Neural crest cell (in vitro differentiated cells): ENCODE results near the gene MICU1. TPM values are rescaled to one million over a fixed set of nuclear protein-coding genes. Genes with fewer than 3 reads are reported as not detected.
"Not testable (repeated sequence)": the region's sequence is repeated elsewhere in the genome, so short reads cannot be mapped to it uniquely, and the experiment has no call there.

Source experiments
- DNase-seq: peaks from one replicate; pipeline ENCODE4 v3.0.0; 2021; ENCODE audit warnings: low read depth, mixed read lengths, low spot score
- H3K27ac Mint-ChIP-seq: one replicate; pipeline ENCODE4 v1.8.0; 2021; ENCODE audit warnings: mild to moderate bottlenecking, mixed read lengths; ENCODE audit not compliant: unreplicated experiment
- H3K27me3 Mint-ChIP-seq: 2 replicates; pipeline ENCODE4 v1.8.0; 2021; ENCODE audit warnings: low read depth, mild to moderate bottlenecking, mixed read lengths
- H3K36me3 Mint-ChIP-seq: 2 replicates; pipeline ENCODE4 v1.8.0; 2021; ENCODE audit warnings: low read depth, mild to moderate bottlenecking, mixed read lengths
- H3K4me1 Mint-ChIP-seq: 2 replicates; pipeline ENCODE4 v1.8.0; 2021; ENCODE audit warnings: mixed read lengths
- H3K4me3 Mint-ChIP-seq: one replicate; pipeline ENCODE4 v1.8.0; 2021; ENCODE audit warnings: mild to moderate bottlenecking, mixed read lengths
- H3K9me3 Mint-ChIP-seq: 2 replicates; pipeline ENCODE4 v1.8.0; 2021; ENCODE audit warnings: mixed read lengths
- long read RNA-seq: library from polyadenylated mRNA; unstranded; transcript quantifications from one replicate; pipeline ENCODE4 v2.0.0, GENCODE V29; 2020
- total RNA-seq: library from RNA; stranded (reverse); gene quantifications from 2 replicates; pipeline ENCODE4 v1.2.1, GENCODE V29; 2021
- TF ChIP-seq, protein P1 (sequence below): fragments of 200-600 bp; sonication (generic); conservative IDR thresholded peaks from 2 replicates; pipeline ENCODE4 v1.5.0; 2021; ENCODE audit warnings: antibody characterized with exemption, mild to moderate bottlenecking

The MICU1 gene, protein sequence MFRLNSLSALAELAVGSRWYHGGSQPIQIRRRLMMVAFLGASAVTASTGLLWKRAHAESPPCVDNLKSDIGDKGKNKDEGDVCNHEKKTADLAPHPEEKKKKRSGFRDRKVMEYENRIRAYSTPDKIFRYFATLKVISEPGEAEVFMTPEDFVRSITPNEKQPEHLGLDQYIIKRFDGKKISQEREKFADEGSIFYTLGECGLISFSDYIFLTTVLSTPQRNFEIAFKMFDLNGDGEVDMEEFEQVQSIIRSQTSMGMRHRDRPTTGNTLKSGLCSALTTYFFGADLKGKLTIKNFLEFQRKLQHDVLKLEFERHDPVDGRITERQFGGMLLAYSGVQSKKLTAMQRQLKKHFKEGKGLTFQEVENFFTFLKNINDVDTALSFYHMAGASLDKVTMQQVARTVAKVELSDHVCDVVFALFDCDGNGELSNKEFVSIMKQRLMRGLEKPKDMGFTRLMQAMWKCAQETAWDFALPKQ
- total RNA-seq, result 34.1 and 36.9 TPM in 2 replicates
- long read RNA-seq, transcript MICU1-201 (12 exons, 2,383 nt), result major isoform, 12 of 16 reads
- long read RNA-seq, partial matches to known transcripts, result 0 of 16 reads
- long read RNA-seq, other reads (novel, unspliced or antisense), result 3 of 16 reads

DNA sequence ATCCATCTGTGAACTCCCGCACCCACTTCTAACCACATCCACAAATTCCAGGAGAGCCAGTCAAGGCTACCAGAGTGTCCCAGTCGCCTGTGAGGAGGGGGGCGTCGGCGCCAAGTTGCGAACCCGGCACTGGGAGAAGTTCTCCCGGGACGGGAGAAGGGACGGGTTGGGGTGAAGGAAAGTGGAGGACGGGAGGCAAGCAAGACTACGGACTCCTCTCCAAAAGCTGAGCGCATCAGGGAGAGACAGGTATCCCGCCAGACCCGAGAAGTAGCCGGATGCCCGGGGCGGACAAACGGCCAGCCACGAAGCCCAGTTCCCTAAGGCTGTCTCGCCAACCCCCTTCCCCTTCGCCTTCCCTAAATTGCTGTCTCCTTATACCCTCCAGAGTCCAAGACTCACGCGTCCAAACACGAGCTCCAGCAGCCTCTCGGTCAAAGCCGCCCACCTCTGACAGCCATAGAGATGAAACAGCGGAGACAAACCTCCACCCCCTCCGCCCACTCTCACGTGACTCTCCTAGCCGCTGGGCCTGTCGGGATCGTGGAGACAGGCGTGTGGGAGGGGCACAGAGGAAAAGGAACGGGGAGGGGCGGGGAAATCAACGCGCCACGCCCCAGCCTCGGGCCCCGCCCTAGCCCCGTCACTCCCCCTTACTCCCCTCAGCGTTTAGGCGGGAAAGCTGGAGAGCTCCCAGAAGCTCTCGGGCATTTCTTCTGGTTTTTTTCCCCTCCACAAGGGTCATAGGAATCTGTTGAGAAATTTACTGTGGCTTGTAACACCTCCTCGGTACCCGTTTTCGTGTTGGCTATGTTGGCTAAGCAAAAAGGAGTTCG, at the start of gene MICU1:
MICU1 (minus strand) TSS at position 472 of the 836 bp plus-strand sequence. CDS start 59,286 bp downstream, outside the sequence.
- peak; percentile 90 for DNase-seq
- H3K36me3 Mint-ChIP-seq, result no peaks in the 10 kb centered on the region
- H3K4me3 Mint-ChIP-seq, result peak within 1 kb of the TSS; percentile 99
- no peaks in the 10 kb centered on the region for H3K9me3 Mint-ChIP-seq
- H3K27ac Mint-ChIP-seq, result peak within 1 kb of the TSS; percentile 99
- TF ChIP-seq, protein P1, sequence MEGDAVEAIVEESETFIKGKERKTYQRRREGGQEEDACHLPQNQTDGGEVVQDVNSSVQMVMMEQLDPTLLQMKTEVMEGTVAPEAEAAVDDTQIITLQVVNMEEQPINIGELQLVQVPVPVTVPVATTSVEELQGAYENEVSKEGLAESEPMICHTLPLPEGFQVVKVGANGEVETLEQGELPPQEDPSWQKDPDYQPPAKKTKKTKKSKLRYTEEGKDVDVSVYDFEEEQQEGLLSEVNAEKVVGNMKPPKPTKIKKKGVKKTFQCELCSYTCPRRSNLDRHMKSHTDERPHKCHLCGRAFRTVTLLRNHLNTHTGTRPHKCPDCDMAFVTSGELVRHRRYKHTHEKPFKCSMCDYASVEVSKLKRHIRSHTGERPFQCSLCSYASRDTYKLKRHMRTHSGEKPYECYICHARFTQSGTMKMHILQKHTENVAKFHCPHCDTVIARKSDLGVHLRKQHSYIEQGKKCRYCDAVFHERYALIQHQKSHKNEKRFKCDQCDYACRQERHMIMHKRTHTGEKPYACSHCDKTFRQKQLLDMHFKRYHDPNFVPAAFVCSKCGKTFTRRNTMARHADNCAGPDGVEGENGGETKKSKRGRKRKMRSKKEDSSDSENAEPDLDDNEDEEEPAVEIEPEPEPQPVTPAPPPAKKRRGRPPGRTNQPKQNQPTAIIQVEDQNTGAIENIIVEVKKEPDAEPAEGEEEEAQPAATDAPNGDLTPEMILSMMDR, result no peak
- H3K27me3 Mint-ChIP-seq, result no peaks in the 10 kb centered on the region
- H3K4me1 Mint-ChIP-seq, result peaks cover 25% of the 10 kb centered on the region

DNA sequence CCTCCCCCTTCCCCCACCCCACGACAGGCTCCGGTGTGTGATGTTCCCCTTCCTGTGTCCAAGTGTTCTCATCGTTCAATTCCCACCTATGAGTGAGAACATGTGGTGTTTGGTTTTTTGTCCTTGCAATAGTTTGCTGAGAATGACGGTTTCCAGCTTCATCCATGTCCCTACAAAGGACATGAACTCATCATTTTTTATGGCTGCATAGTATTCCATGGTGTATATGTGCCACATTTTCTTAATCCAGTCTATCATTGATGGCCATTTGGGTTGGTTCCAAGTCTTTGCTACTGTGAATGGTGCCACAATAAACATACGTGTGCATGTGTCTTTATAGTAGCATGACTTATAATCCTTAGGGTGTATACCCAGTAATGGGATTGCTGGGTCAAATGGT, 48.3 kb upstream of the MICU1 start:
- DNase-seq, H3K36me3 Mint-ChIP-seq, H3K4me3 Mint-ChIP-seq, H3K27ac Mint-ChIP-seq, H3K4me1 Mint-ChIP-seq, H3K27me3 Mint-ChIP-seq, H3K9me3 Mint-ChIP-seq: not testable (repeated sequence)

DNA sequence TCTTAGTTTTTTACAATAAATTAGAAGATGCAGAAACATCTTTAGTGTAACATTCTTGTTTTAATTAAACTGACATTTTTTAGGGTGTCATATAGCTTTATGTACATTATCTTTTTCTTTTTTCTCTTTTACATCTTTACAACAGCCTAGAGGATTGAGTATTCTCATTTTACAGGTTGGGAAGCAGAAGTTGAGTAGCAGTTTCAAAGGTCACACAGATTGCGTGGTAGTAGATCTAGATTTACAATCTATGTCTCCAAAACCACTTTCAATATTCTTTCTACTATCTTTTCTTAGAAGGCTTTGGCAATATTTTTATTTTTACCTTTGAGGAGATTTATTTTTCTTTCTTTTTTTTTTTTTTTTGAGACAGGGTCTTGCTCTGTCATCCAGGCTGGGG, 47.4 kb upstream of the MICU1 start:
- H3K36me3 Mint-ChIP-seq, result no peaks in the 10 kb centered on the region
- TF ChIP-seq, protein P1, result no peak
- no peak for DNase-seq
- H3K27ac Mint-ChIP-seq, result no peak overlapping the region
- no peak overlapping the region for H3K4me3 Mint-ChIP-seq
- H3K27me3 Mint-ChIP-seq, result no peaks in the 10 kb centered on the region
- H3K4me1 Mint-ChIP-seq, result peaks cover 4% of the 10 kb centered on the region
- no peaks in the 10 kb centered on the region for H3K9me3 Mint-ChIP-seq

DNA sequence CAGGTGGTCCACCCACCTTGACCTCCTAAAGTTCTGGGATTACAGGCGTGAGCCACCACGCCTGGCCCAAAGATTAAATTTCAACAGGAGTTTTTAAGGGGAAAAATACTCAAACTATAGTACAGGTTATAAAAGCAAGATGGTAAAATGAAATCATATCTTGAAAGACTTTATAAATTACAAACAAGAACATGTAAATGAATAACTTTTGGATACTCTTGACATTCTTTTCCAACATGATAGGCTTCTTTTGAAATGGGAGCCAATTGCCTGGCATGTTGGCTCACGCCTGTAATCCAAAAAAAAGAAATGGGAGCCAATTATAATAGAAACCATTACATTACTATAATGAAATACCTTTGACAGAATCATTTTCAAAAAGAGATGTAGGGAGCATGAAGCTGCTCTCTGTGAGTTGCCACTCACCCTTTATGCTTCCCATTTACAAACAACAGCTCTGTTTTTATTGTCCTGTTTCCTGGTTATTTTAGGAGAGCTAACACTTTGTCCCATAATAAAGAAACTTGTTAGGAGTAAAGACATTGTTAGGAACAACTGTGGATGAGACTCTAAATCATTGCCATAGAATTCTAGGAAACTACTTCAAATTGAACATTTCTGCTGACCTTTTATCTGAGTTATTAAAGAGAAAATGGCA, 41.5 kb upstream of the MICU1 start:
- Mint-ChIP-seq H3K27ac (no peak overlapping the region), H3K36me3 (no peaks in the 10 kb centered on the region), H3K4me1 (peaks cover under 1% of the 10 kb centered on the region), H3K4me3 (no peak overlapping the region), H3K27me3 (no peaks in the 10 kb centered on the region), H3K9me3 (no peaks in the 10 kb centered on the region)
- TF ChIP-seq, protein P1, result no peak
- DNase-seq, result no peak

DNA sequence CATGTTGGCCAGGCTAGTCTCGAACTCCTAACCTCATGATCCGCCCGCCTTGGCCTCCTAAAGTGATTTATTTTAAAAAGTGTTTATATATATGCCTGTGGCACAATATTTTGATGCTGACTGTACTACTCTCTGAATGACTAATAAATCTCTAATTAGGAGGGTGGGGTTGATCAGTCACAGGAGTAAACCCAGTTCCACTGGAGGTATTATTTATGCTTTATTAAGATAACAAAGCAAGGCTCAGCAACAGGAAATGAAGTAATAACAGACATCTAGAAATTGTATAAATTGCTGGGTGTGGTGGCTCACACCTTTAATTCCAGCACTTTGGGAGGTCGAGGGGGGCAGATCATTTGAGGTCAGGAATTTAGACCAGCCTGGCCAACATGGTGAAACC, 40.0 kb upstream of the MICU1 start:
- Mint-ChIP-seq H3K9me3 (no peaks in the 10 kb centered on the region), H3K36me3 (no peaks in the 10 kb centered on the region), H3K4me3 (no peak overlapping the region), H3K4me1 (no peaks in the 10 kb centered on the region), H3K27me3 (no peaks in the 10 kb centered on the region), H3K27ac (no peak overlapping the region)
- TF ChIP-seq, protein P1, result no peak
- DNase-seq, result no peak
